Keratinocyte (primary cell): ENCODE measurements around the gene MICAL2. TPM values are rescaled to one million over a fixed set of nuclear protein-coding genes. Genes with fewer than 3 reads are reported as not detected.

Experiments used
- DNase-seq: peaks from one replicate; pipeline ENCODE4 v3.0.0-alpha.2; 2011; ENCODE audit warnings: low read depth, missing footprints, low spot score
- FAIRE-seq: peaks from 2 replicates; lab custom pipeline; 2011; peaks lifted over from hg19 to GRCh38; lab: Jason Lieb, UNC
- H2AFZ ChIP-seq: 2 replicates; pipeline ENCODE4 v1.6.0; 2012; ENCODE audit warnings: low read length, control low read depth, inconsistent platforms; ENCODE audit not compliant: control insufficient read depth
- H3K27ac ChIP-seq: 2 replicates; pipeline ENCODE4 v1.5.1; 2011; ENCODE audit warnings: low read length; ENCODE audit not compliant: control insufficient read depth, insufficient read depth
- H3K27me3 ChIP-seq: 3 replicates; pipeline ENCODE4 v1.6.0; 2011; ENCODE audit warnings: low read length; ENCODE audit not compliant: control insufficient read depth, insufficient read depth; ENCODE audit errors: extremely low read depth
- H3K36me3 ChIP-seq, 2 experiments: 2 replicates in 1 of 2; 3 replicates in 1 of 2; pipeline ENCODE4 v1.5.1; 2011; ENCODE audit warnings: low read length in 2 of 2, mild to moderate bottlenecking in 1 of 2; ENCODE audit not compliant: control insufficient read depth in 2 of 2, insufficient read depth in 2 of 2; ENCODE audit errors: extremely low read depth in 1 of 2
- H3K4me1 ChIP-seq: 3 replicates; pipeline ENCODE4 v1.5.1; 2011; ENCODE audit warnings: low read length; ENCODE audit not compliant: control insufficient read depth, insufficient read depth; ENCODE audit errors: extremely low read depth
- H3K4me2 ChIP-seq: 3 replicates; pipeline ENCODE4 v1.6.0; 2011; ENCODE audit warnings: low read depth, low read length; ENCODE audit not compliant: control insufficient read depth, insufficient read depth; ENCODE audit errors: extremely low read depth
- H3K4me3 ChIP-seq, 3 experiments: fragments of 200-600 bp in 1 of 3; sonication (generic) in 1 of 3; 2 replicates in 2 of 3; 3 replicates in 1 of 3; pipeline ENCODE4 v1.5.1; 2011 to 2016; ENCODE audit warnings: low read length in 3 of 3, mild to moderate bottlenecking in 3 of 3, control low read depth in 2 of 3, inconsistent platforms in 1 of 3, low read depth in 1 of 3, mixed read lengths in 1 of 3, mixed run types in 1 of 3, moderate library complexity in 1 of 3; ENCODE audit not compliant: control insufficient read depth in 2 of 3, insufficient read depth in 2 of 3; ENCODE audit errors: extremely low read depth in 1 of 3
- H3K79me2 ChIP-seq: 2 replicates; pipeline ENCODE4 v1.6.0; 2012; ENCODE audit warnings: low read length; ENCODE audit not compliant: control insufficient read depth, insufficient read depth
- H3K9ac ChIP-seq: 3 replicates; pipeline ENCODE4 v1.6.0; 2011; ENCODE audit warnings: low read length; ENCODE audit not compliant: control insufficient read depth, insufficient read depth; ENCODE audit errors: extremely low read depth
- H3K9me1 ChIP-seq: 3 replicates; pipeline ENCODE4 v1.6.0; 2011; ENCODE audit warnings: low read length; ENCODE audit not compliant: control insufficient read depth, insufficient read depth; ENCODE audit errors: extremely low read depth
- H3K9me3 ChIP-seq: 2 replicates; pipeline ENCODE4 v1.5.1; 2012; ENCODE audit warnings: low read depth, low read length; ENCODE audit not compliant: control insufficient read depth
- H4K20me1 ChIP-seq: 3 replicates; pipeline ENCODE4 v1.6.0; 2011; ENCODE audit warnings: low read length; ENCODE audit not compliant: control insufficient read depth, insufficient read depth; ENCODE audit errors: extremely low read depth
- CTCF ChIP-seq, 3 experiments: IDR thresholded peaks in 1 of 3; conservative IDR thresholded peaks in 1 of 3; optimal IDR thresholded peaks in 1 of 3; 2 replicates in 2 of 3; 3 replicates in 1 of 3; pipeline versions ENCODE3 to v1.5.1; 2011; ENCODE audit warnings: low read length in 3 of 3, mild to moderate bottlenecking in 3 of 3, moderate library complexity in 2 of 3, control low read depth in 1 of 3, inconsistent platforms in 1 of 3; ENCODE audit not compliant: insufficient read depth in 2 of 3; ENCODE audit errors: extremely low read depth in 1 of 3
- EZH2 ChIP-seq: IDR thresholded peaks from one replicate; pipeline ENCODE4 v1.6.1; 2012; ENCODE audit warnings: inconsistent platforms, mild to moderate bottlenecking, low read length, moderate library complexity
- dilution Hi-C: fragments of 300-500 bp; cut with MboI; formaldehyde crosslinking; loops from one replicate; pipeline ENCODE4 v1.7.0; 2020; ENCODE audit warnings: low sequenced_read_pairs; ENCODE audit not compliant: extremely low pct_ligation_motif_present
- polyA plus RNA-seq, 5 experiments: library from polyadenylated mRNA; depleted of rRNA in 3 of 5; stranded (reverse) in 3 of 5; stranded (forward) in 1 of 5; unstranded in 1 of 5; fragments of >200 nt; gene quantifications; 1 replicate in 1 of 5; 2 replicates in 3 of 5; 3 replicates in 1 of 5; pipeline versions ENCODE4 v1.2.1 to v1.2.3, GENCODE V29; 2011 to 2012; ENCODE audit warnings: missing spikeins in 2 of 5, low read depth in 1 of 5, low replicate concordance in 1 of 5

Gene MICAL2
- polyA plus RNA-seq, 1 donor (not counting 4 experiments of a cell fraction or from before 2014, with no cell fraction given) = 83.9 TPM

- no peak for DNase-seq
- H3K36me3 ChIP-seq = peaks cover 23 to 77% of the 10 kb centered on the region in 2 experiments
- H4K20me1 ChIP-seq = peaks cover 51% of the 10 kb centered on the region
- TF ChIP-seq CTCF (optimal IDR thresholded peaks at IDR 0.05 in 1 of 3, IDR thresholded peaks at IDR 0.05 in 1 of 3, conservative IDR thresholded peaks at IDR 0.05 in 1 of 3; ENCODE audit: extremely low read depth in 1 of 3, insufficient read depth in 2 of 3, low read length in 3 of 3) (no peak), EZH2 (no peak)
- no peak overlapping the region for H2AFZ ChIP-seq
- H3K79me2 ChIP-seq = peaks cover 95% of the 10 kb centered on the region
- no peak overlapping the region for H3K4me2 ChIP-seq
- peaks cover 91% of the 10 kb centered on the region for H3K4me1 ChIP-seq
- H3K9me1 ChIP-seq = peaks cover 26% of the 10 kb centered on the region
- peak overlapping the region; percentile 94 for H3K27ac ChIP-seq
- dilution Hi-C loops = no loop called here
- FAIRE-seq = no peak
- peak overlapping the region; percentile 47 for H3K9ac ChIP-seq
- no peaks in the 10 kb centered on the region for H3K9me3 ChIP-seq
- H3K4me3 ChIP-seq = no peak overlapping the region
- H3K27me3 ChIP-seq = no peaks in the 10 kb centered on the region
Measured at GRCh38 chr11:12123273-12123672, 12.9 kb downstream of the MICAL2 start.

- Histone ChIP-seq H3K27me3 (no peaks in the 10 kb centered on the region), H3K79me2 (peaks cover 95% of the 10 kb centered on the region), H3K9ac (peak overlapping the region; percentile 73), H3K4me2 (no peak overlapping the region), H3K4me1 (peaks cover 87% of the 10 kb centered on the region), H3K36me3 (peaks cover 19 to 76% of the 10 kb centered on the region in 2 experiments), H3K27ac (peak overlapping the region; percentile 94), H3K4me3 (no peak overlapping the region), H3K9me3 (no peaks in the 10 kb centered on the region), H3K9me1 (peaks cover 22% of the 10 kb centered on the region), H4K20me1 (peaks cover 49% of the 10 kb centered on the region), H2AFZ (no peak overlapping the region)
- dilution Hi-C loops = no loop called here
- FAIRE-seq (no peak), DNase-seq (no peak)
- TF ChIP-seq EZH2 (no peak), CTCF (optimal IDR thresholded peaks at IDR 0.05 in 1 of 3, IDR thresholded peaks at IDR 0.05 in 1 of 3, conservative IDR thresholded peaks at IDR 0.05 in 1 of 3; ENCODE audit: extremely low read depth in 1 of 3, insufficient read depth in 2 of 3, low read length in 3 of 3) (no peak)
Measured at GRCh38 chr11:12123799-12124198, 13.4 kb downstream of the MICAL2 start.
